SK-N-SH (cell line): ENCODE data around the gene SLC22A23. TPM values are rescaled to one million over a fixed set of nuclear protein-coding genes. Genes with fewer than 3 reads are reported as not detected.

Experiments
- CTCF ChIA-PET: fragments of 300-600, 350-600 bp; formaldehyde crosslinking; extraction: SDS; loops from one replicate; lab custom pipeline; 2021; lab: Yijun Ruan, JAX
- POLR2A ChIA-PET: fragments of 350-600 bp; sonication (Branson Sonifier 250); formaldehyde crosslinking; extraction: SDS; loops from one replicate; lab custom pipeline; 2020; ENCODE audit warnings: antibody characterized with exemption, inconsistent platforms; lab: Yijun Ruan, JAX
- DNase-seq: peaks from one replicate; pipeline ENCODE4 v3.0.0; 2012
- H2AFZ ChIP-seq: fragments of 200-600 bp; sonication (generic); 2 replicates; pipeline ENCODE4 v1.8.1; 2016; ENCODE audit warnings: antibody characterized with exemption, mild to moderate bottlenecking, low read depth
- H3F3A ChIP-seq: fragments of 200-600 bp; sonication (generic); replicated peaks from 2 replicates; pipeline ENCODE3; 2016; ENCODE audit warnings: antibody characterized with exemption, mild to moderate bottlenecking; ENCODE audit not compliant: insufficient read depth
- H3K27ac ChIP-seq, 2 experiments: fragments of 200-500 bp in 1 of 2; fragments of 200-600 bp in 1 of 2; sonication (Bioruptor generic) in 1 of 2; sonication (generic), shearing (Covaris generic) in 1 of 2; 2 replicates each; pipeline versions ENCODE4 v1.5.1 to v1.6.1; 2014 to 2016; ENCODE audit warnings: low read depth in 2 of 2, inconsistent platforms in 1 of 2, low read length in 1 of 2, mild to moderate bottlenecking in 1 of 2, mixed read lengths in 1 of 2
- H3K27me3 ChIP-seq: fragments of 200-600 bp; sonication (generic), shearing (Covaris generic); 2 replicates; pipeline ENCODE4 v1.6.1; 2016; ENCODE audit warnings: mixed run types; ENCODE audit not compliant: insufficient read depth
- H3K36me3 ChIP-seq, 2 experiments: fragments of 200-500 bp in 1 of 2; fragments of 200-600 bp in 1 of 2; sonication (Bioruptor generic) in 1 of 2; sonication (generic) in 1 of 2; replicated peaks in 1 of 2; 2 replicates each; pipeline versions ENCODE3 to v1.5.1; 2014 to 2016; ENCODE audit warnings: low read length in 1 of 2, mild to moderate bottlenecking in 1 of 2; ENCODE audit not compliant: insufficient read depth in 2 of 2, control insufficient read depth in 1 of 2
- H3K4me1 ChIP-seq, 2 experiments: fragments of 200-500 bp in 1 of 2; fragments of 200-600 bp in 1 of 2; sonication (Bioruptor generic) in 1 of 2; sonication (generic), shearing (Covaris generic) in 1 of 2; 2 replicates each; pipeline versions ENCODE4 v1.5.1 to v1.6.1; 2014 to 2016; ENCODE audit warnings: low read depth in 1 of 2, low read length in 1 of 2, mixed run types in 1 of 2; ENCODE audit not compliant: insufficient read depth in 2 of 2, control insufficient read depth in 1 of 2
- H3K4me2 ChIP-seq: fragments of 200-600 bp; sonication (generic), shearing (Covaris generic); 2 replicates; pipeline ENCODE4 v1.6.1; 2017; ENCODE audit warnings: mixed run types
- H3K4me3 ChIP-seq, 2 experiments: fragments of 200-500 bp in 1 of 2; fragments of 200-600 bp in 1 of 2; sonication (Bioruptor generic) in 1 of 2; sonication (generic), shearing (Covaris generic) in 1 of 2; 2 replicates each; pipeline versions ENCODE4 v1.5.1 to v1.8.1; 2014 to 2016; ENCODE audit warnings: low read depth in 2 of 2, inconsistent platforms in 1 of 2, low read length in 1 of 2, mild to moderate bottlenecking in 1 of 2, mixed read lengths in 1 of 2, moderate library complexity in 1 of 2
- H3K79me2 ChIP-seq: fragments of 200-600 bp; sonication (generic); 2 replicates; pipeline ENCODE4 v1.8.1; 2017; ENCODE audit warnings: mild to moderate bottlenecking; ENCODE audit not compliant: insufficient read depth
- H3K9ac ChIP-seq: fragments of 200-600 bp; sonication (generic); 2 replicates; pipeline ENCODE4 v1.6.1; 2017; ENCODE audit warnings: mixed run types
- H3K9me2 ChIP-seq: fragments of 200-600 bp; sonication (generic); 2 replicates; pipeline ENCODE4 v1.6.1; 2017; ENCODE audit warnings: mixed run types
- H3K9me3 ChIP-seq: fragments of 200-600 bp; sonication (generic); 2 replicates; pipeline ENCODE4 v1.6.1; 2017; ENCODE audit warnings: mixed run types, mild to moderate bottlenecking, moderate library complexity
- H4K20me1 ChIP-seq: fragments of 200-600 bp; sonication (generic); 2 replicates; pipeline ENCODE4 v1.6.1; 2017; ENCODE audit warnings: mild to moderate bottlenecking, mixed run types; ENCODE audit not compliant: insufficient read depth
- CHD2 ChIP-seq: fragments of 150-350 bp; IDR thresholded peaks from 2 replicates; pipeline ENCODE4 v1.6.1; 2018; ENCODE audit warnings: low read length; ENCODE audit not compliant: partially characterized antibody
- ELF1 ChIP-seq: IDR thresholded peaks from 2 replicates; pipeline ENCODE4 v1.4.0; 2012
- EP300 ChIP-seq, 2 experiments: IDR thresholded peaks; 2 replicates each; pipeline versions ENCODE4 v1.4.0 to v1.6.1; 2012; ENCODE audit warnings: borderline replicate concordance in 1 of 2, low read depth in 1 of 2, low read length in 1 of 2
- FOSL2 ChIP-seq: IDR thresholded peaks from 2 replicates; pipeline ENCODE4 v1.4.0; 2012; ENCODE audit warnings: low read depth, mild to moderate bottlenecking, moderate library complexity, borderline replicate concordance
- FOXM1 ChIP-seq: IDR thresholded peaks from 2 replicates; pipeline ENCODE4 v1.4.0; 2012; ENCODE audit warnings: low read depth, mild to moderate bottlenecking
- JUND ChIP-seq: IDR thresholded peaks from 2 replicates; pipeline ENCODE4 v1.4.0; 2012
- MXI1 ChIP-seq: IDR thresholded peaks from 2 replicates; pipeline ENCODE4 v1.6.1; 2012; ENCODE audit warnings: mild to moderate bottlenecking, low read depth, low read length, improper control_type of control experiment
- NFIC ChIP-seq: IDR thresholded peaks from 2 replicates; pipeline ENCODE4 v1.4.0; 2012; ENCODE audit warnings: borderline replicate concordance
- RCOR1 ChIP-seq: fragments of 150-350 bp; IDR thresholded peaks from 2 replicates; pipeline ENCODE4 v1.6.1; 2017; ENCODE audit warnings: antibody characterized with exemption, low read length
- RFX5 ChIP-seq: IDR thresholded peaks from 2 replicates; pipeline ENCODE4 v1.6.1; 2012; ENCODE audit warnings: mild to moderate bottlenecking, improper control_type of control experiment, low read length
- RXRA ChIP-seq: IDR thresholded peaks from 2 replicates; pipeline ENCODE4 v1.4.0; 2012; ENCODE audit warnings: low read depth, mild to moderate bottlenecking, borderline replicate concordance
- SMC3 ChIP-seq: IDR thresholded peaks from 2 replicates; pipeline ENCODE4 v1.6.1; 2012; ENCODE audit warnings: low read depth, low read length, improper control_type of control experiment
- TCF12 ChIP-seq: IDR thresholded peaks from 2 replicates; pipeline ENCODE4 v1.4.0; 2012
- TEAD4 ChIP-seq: IDR thresholded peaks from 2 replicates; pipeline ENCODE4 v1.4.0; 2012; ENCODE audit warnings: mild to moderate bottlenecking, borderline replicate concordance; ENCODE audit not compliant: insufficient read depth
- USF2 ChIP-seq: fragments of 150-350 bp; IDR thresholded peaks from 2 replicates; pipeline ENCODE4 v1.6.1; 2017; ENCODE audit warnings: antibody characterized with exemption, low read length, low read depth, borderline replicate concordance
- YY1 ChIP-seq: IDR thresholded peaks from 2 replicates; pipeline ENCODE4 v1.4.0; 2012; ENCODE audit warnings: low read depth, mild to moderate bottlenecking
- WGBS: methylation state at CpG from one replicate; pipeline ENCODE4 v1.1.6; 2017; ENCODE audit warnings: low lambda C conversion rate; 5-methylcytosine and 5-hydroxymethylcytosine counted together
- polyA plus RNA-seq, 3 experiments: library from polyadenylated mRNA; depleted of rRNA; stranded (reverse); fragments of >200 nt; gene quantifications; 2 replicates each; pipeline ENCODE4 v1.2.3, GENCODE V29; 2012
- TF ChIP-seq, protein P1 (sequence below): IDR thresholded peaks from 2 replicates; pipeline ENCODE4 v1.4.0; 2012; ENCODE audit warnings: low read depth, borderline replicate concordance
- TF ChIP-seq, protein P2 (sequence below): IDR thresholded peaks from 2 replicates; pipeline ENCODE4 v1.4.0; 2012; ENCODE audit warnings: low read depth, borderline replicate concordance
- TF ChIP-seq, protein P3 (sequence below): IDR thresholded peaks from 2 replicates; pipeline ENCODE4 v1.4.0; 2012; ENCODE audit warnings: low read depth

Gene SLC22A23
- polyA plus RNA-seq, 1 of the 3 experiments (the other 2 are of a cell fraction): not detected

GRCh38 chr6:3328145-3328544 is 128.7 kb downstream of the SLC22A23 start:
- H3K9me2 ChIP-seq: no peaks in the 10 kb centered on the region
- TF ChIP-seq RXRA: no peak
- TF ChIP-seq EP300 (IDR thresholded peaks at IDR 0.05; ENCODE audit: borderline replicate concordance in 1 of 2, low read depth in 1 of 2, low read length in 1 of 2): no peak
- TF ChIP-seq TCF12: no peak
- TF ChIP-seq USF2: no peak
- no peak for TF ChIP-seq CHD2
- no peak for TF ChIP-seq NFIC
- no peak for TF ChIP-seq JUND
- no peak for TF ChIP-seq MXI1
- no peak for TF ChIP-seq FOSL2
- TF ChIP-seq ELF1: no peak
- TF ChIP-seq, protein P1, sequence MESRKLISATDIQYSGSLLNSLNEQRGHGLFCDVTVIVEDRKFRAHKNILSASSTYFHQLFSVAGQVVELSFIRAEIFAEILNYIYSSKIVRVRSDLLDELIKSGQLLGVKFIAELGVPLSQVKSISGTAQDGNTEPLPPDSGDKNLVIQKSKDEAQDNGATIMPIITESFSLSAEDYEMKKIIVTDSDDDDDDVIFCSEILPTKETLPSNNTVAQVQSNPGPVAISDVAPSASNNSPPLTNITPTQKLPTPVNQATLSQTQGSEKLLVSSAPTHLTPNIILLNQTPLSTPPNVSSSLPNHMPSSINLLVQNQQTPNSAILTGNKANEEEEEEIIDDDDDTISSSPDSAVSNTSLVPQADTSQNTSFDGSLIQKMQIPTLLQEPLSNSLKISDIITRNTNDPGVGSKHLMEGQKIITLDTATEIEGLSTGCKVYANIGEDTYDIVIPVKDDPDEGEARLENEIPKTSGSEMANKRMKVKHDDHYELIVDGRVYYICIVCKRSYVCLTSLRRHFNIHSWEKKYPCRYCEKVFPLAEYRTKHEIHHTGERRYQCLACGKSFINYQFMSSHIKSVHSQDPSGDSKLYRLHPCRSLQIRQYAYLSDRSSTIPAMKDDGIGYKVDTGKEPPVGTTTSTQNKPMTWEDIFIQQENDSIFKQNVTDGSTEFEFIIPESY: no peak
- no peak for TF ChIP-seq FOXM1
- TF ChIP-seq RCOR1: no peak
- TF ChIP-seq TEAD4: no peak
- no peak for TF ChIP-seq SMC3
- TF ChIP-seq, protein P2, sequence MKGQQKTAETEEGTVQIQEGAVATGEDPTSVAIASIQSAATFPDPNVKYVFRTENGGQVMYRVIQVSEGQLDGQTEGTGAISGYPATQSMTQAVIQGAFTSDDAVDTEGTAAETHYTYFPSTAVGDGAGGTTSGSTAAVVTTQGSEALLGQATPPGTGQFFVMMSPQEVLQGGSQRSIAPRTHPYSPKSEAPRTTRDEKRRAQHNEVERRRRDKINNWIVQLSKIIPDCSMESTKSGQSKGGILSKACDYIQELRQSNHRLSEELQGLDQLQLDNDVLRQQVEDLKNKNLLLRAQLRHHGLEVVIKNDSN: no peak
- TF ChIP-seq YY1: no peak
- TF ChIP-seq RFX5: no peak
- TF ChIP-seq, protein P3, sequence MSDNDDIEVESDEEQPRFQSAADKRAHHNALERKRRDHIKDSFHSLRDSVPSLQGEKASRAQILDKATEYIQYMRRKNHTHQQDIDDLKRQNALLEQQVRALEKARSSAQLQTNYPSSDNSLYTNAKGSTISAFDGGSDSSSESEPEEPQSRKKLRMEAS: no peak
- peaks cover 13% of the 10 kb centered on the region for H3F3A ChIP-seq
- ChIA-PET CTCF (interaction anchor here (0.9 to 1.4 kb wide), 2 partner anchors 12 to 15 kb away, joined by 3 read pairs; no protein-coding TSS in a partner anchor), POLR2A (no interaction called here)
- H3K4me1 ChIP-seq: peaks cover 5 to 11% of the 10 kb centered on the region in 2 experiments; a peak in 2 of 4 replicates
- H3K27me3 ChIP-seq: peaks cover 37% of the 10 kb centered on the region
- no peak overlapping the region for H2AFZ ChIP-seq
- no peak overlapping the region for H3K4me2 ChIP-seq
- H3K4me3 ChIP-seq: no peak overlapping the region
- no peak for DNase-seq
- no peaks in the 10 kb centered on the region for H3K36me3 ChIP-seq
- no peaks in the 10 kb centered on the region for H4K20me1 ChIP-seq
- no peaks in the 10 kb centered on the region for H3K9me3 ChIP-seq
- H3K27ac ChIP-seq: no peak overlapping the region
- H3K79me2 ChIP-seq: no peaks in the 10 kb centered on the region
- 79% methylated on average over 11 of the region's 12 CpGs for WGBS
- no peak overlapping the region for H3K9ac ChIP-seq
